ENCODE measurements around the gene GZF1. TPM values are rescaled to one million over a fixed set of nuclear protein-coding genes. Genes with fewer than 3 reads are reported as not detected.

Gene GZF1
- polyA plus RNA-seq, 3 donors, result 5.5 to 215 (median 7.0) TPM

DNA sequence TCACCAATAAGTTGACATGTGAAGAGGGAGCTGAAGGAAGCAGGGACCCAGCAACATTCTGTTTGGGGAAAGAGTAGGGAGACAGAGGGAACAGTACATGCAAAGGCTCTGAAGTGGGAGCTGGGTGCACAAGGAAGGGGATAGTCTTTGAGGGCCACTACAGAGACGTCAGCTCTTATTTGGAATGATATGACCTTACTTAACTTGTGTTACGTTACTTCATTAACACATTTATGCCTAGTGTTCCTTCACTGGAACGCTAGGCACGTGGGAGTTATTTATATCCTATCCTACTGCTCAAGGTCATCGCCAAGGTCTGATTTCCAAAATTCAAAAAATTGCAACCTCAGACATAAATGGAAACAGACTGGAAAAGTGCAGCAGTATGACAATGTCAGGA lies 39.1 kb downstream of the GZF1 start:
- Mint-ChIP-seq H3K27ac (no peak overlapping the region), H3K36me3 (peaks cover 41 to 50% of the 10 kb centered on the region in 2 donors)

DNA sequence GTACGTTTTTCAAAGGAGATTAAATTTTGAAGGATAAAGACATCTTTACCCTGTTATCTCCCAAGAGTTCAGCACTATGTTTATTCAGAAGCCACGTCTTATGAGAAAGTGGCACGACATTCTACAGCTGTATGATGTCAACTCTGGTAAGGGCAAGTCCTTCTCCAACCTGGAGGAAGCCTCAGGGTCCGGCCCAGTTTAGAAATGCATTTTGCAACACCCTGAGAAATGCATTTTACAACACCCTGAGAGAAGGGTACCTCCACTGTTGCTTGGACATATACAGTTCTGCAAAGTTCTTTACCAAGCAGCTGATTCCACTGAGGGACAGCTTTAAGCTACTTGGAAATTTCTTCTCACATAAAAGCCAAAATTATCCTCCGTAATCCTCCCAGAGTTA lies 41.8 kb downstream of the GZF1 start:
- peaks cover 0 to 3% (median 1%) of the 10 kb centered on the region in 3 donors for H3K27me3 Mint-ChIP-seq (ENCODE audit: low read depth in 3 of 3)
- Histone ChIP-seq H3K36me3 (replicated peaks in 1 of 2; ENCODE audit: control insufficient read depth in 1 of 2, insufficient read depth in 2 of 2, low read length in 2 of 2) (peaks cover 10 to 33% of the 10 kb centered on the region in 2 donors), H3K79me2 (ENCODE audit: insufficient read depth, low read length) (peaks cover 49% of the 10 kb centered on the region), H3K27me3 (ENCODE audit: control insufficient read depth in 2 of 2, insufficient read depth in 2 of 2, low read length in 2 of 2) (no peaks in the 10 kb centered on the region), H3K4me1 (ENCODE audit: control insufficient read depth in 1 of 2, insufficient read depth in 2 of 2, low read length in 2 of 2) (no peaks in the 10 kb centered on the region), H3K9me3 (replicated peaks in 1 of 2; ENCODE audit: control insufficient read depth in 1 of 2, insufficient read depth in 1 of 2, low read length in 2 of 2) (no peaks in the 10 kb centered on the region), H3K4me3 (replicated peaks in 1 of 3; ENCODE audit: low read depth in 2 of 3, low read length in 3 of 3) (no peak overlapping the region), H4K20me1 (ENCODE audit: insufficient read depth, low read length) (peaks cover 51% of the 10 kb centered on the region), H3K27ac (ENCODE audit: low read depth in 1 of 2, low read length in 2 of 2) (no peak overlapping the region), H3K4me2 (replicated peaks; ENCODE audit: extremely low read depth, low read length, poor library complexity, severe bottlenecking) (no peak overlapping the region), H3K9ac (ENCODE audit: insufficient read depth, low read length, poor library complexity, severe bottlenecking) (no peak overlapping the region), H2AFZ (ENCODE audit: insufficient read depth, low read depth, low read length, poor library complexity, severe bottlenecking) (no peak overlapping the region)
- H3K36me3 Mint-ChIP-seq, result peaks cover 32 to 43% of the 10 kb centered on the region in 2 donors
- no peaks in the 10 kb centered on the region for H3K9me3 Mint-ChIP-seq
- 17% methylated on average over 1 of the region's 5 CpGs for WGBS (ENCODE audit: insufficient coverage)
- no peak for DNase-seq
- peaks cover 10% of the 10 kb centered on the region for H3K4me1 Mint-ChIP-seq
- H3K27ac Mint-ChIP-seq, result no peak overlapping the region
- TF ChIP-seq, protein P1, sequence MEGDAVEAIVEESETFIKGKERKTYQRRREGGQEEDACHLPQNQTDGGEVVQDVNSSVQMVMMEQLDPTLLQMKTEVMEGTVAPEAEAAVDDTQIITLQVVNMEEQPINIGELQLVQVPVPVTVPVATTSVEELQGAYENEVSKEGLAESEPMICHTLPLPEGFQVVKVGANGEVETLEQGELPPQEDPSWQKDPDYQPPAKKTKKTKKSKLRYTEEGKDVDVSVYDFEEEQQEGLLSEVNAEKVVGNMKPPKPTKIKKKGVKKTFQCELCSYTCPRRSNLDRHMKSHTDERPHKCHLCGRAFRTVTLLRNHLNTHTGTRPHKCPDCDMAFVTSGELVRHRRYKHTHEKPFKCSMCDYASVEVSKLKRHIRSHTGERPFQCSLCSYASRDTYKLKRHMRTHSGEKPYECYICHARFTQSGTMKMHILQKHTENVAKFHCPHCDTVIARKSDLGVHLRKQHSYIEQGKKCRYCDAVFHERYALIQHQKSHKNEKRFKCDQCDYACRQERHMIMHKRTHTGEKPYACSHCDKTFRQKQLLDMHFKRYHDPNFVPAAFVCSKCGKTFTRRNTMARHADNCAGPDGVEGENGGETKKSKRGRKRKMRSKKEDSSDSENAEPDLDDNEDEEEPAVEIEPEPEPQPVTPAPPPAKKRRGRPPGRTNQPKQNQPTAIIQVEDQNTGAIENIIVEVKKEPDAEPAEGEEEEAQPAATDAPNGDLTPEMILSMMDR (IDR thresholded peaks at IDR 0.05), result no peak
- intact Hi-C loops (cut with micrococcal nuclease), result loop anchor here in 1 of 2 donors (10.0 kb wide), 1 partner anchor 59 kb away; no protein-coding TSS in a partner anchor
- H3K4me3 Mint-ChIP-seq, result no peak overlapping the region

More for the DNA sequence above, 39.1 kb downstream of the GZF1 start:
- TF ChIP-seq, protein P1 (IDR thresholded peaks at IDR 0.05), result no peak
- Histone ChIP-seq H3K27me3 (ENCODE audit: control insufficient read depth in 2 of 2, insufficient read depth in 2 of 2, low read length in 2 of 2) (no peaks in the 10 kb centered on the region), H4K20me1 (ENCODE audit: insufficient read depth, low read length) (peaks cover 29% of the 10 kb centered on the region), H3K27ac (ENCODE audit: low read depth in 1 of 2, low read length in 2 of 2) (no peak overlapping the region), H3K9me3 (replicated peaks in 1 of 2; ENCODE audit: control insufficient read depth in 1 of 2, insufficient read depth in 1 of 2, low read length in 2 of 2) (no peaks in the 10 kb centered on the region), H3K9ac (ENCODE audit: insufficient read depth, low read length, poor library complexity, severe bottlenecking) (no peak overlapping the region), H3K79me2 (ENCODE audit: insufficient read depth, low read length) (peaks cover 23% of the 10 kb centered on the region), H3K4me2 (replicated peaks; ENCODE audit: extremely low read depth, low read length, poor library complexity, severe bottlenecking) (no peak overlapping the region), H3K4me1 (ENCODE audit: control insufficient read depth in 1 of 2, insufficient read depth in 2 of 2, low read length in 2 of 2) (peaks cover 8 to 10% of the 10 kb centered on the region in 2 donors), H2AFZ (ENCODE audit: insufficient read depth, low read depth, low read length, poor library complexity, severe bottlenecking) (no peak overlapping the region), H3K4me3 (replicated peaks in 1 of 3; ENCODE audit: low read depth in 2 of 3, low read length in 3 of 3) (no peak overlapping the region), H3K36me3 (replicated peaks in 1 of 2; ENCODE audit: control insufficient read depth in 1 of 2, insufficient read depth in 2 of 2, low read length in 2 of 2) (peaks cover 10 to 45% of the 10 kb centered on the region in 2 donors)
- intact Hi-C loops (cut with micrococcal nuclease), result loop anchor here in 1 of 2 donors (10.0 kb wide), 1 partner anchor 56 kb away; no protein-coding TSS in a partner anchor
- Mint-ChIP-seq H3K4me1 (peaks cover 17% of the 10 kb centered on the region), H3K9me3 (no peaks in the 10 kb centered on the region), H3K27me3 (ENCODE audit: low read depth in 3 of 3) (peaks cover 0 to 3% (median 0%) of the 10 kb centered on the region in 3 donors), H3K4me3 (no peak overlapping the region)
- 100% methylated on average over 4 of the region's 5 CpGs for WGBS (ENCODE audit: insufficient coverage)
- no peak for DNase-seq
